ENCODE measurements around the gene RACK1. TPM values are rescaled to one million over a fixed set of nuclear protein-coding genes. Genes with fewer than 3 reads are reported as not detected.

The RACK1 gene
- total RNA-seq, 1 donor from 2014 or later = 1,656 TPM

- TF ChIP-seq CTCF (IDR thresholded peaks at IDR 0.05; ENCODE audit: insufficient read depth, low read depth, low read length) = no peak
- no peak for TF ChIP-seq EZH2 (IDR thresholded peaks at IDR 0.05; ENCODE audit: insufficient read depth, low read length)
- no peak overlapping the region for H3K4me2 ChIP-seq (ENCODE audit: low read length)
- H4K20me1 ChIP-seq (ENCODE audit: insufficient read depth, low read length) = peaks cover 94% of the 10 kb centered on the region
- H3K4me1 Mint-ChIP-seq (ENCODE audit: low read depth, unreplicated experiment) = peaks cover 35% of the 10 kb centered on the region
- peak overlapping the region; percentile 37 for H3K4me3 Mint-ChIP-seq (ENCODE audit: unreplicated experiment)
- H3K36me3 Mint-ChIP-seq (ENCODE audit: low read depth, unreplicated experiment) = peaks cover 12% of the 10 kb centered on the region
- H3K27me3 Mint-ChIP-seq (ENCODE audit: low read depth, unreplicated experiment) = no peaks in the 10 kb centered on the region
- peaks cover 23% of the 10 kb centered on the region for H3K36me3 ChIP-seq (ENCODE audit: insufficient read depth, low read length)
- FAIRE-seq (no peak), DNase-seq (ENCODE audit: low read depth) (no peak)
- no peak overlapping the region for H3K27ac Mint-ChIP-seq (ENCODE audit: unreplicated experiment)
- no peaks in the 10 kb centered on the region for H3K9me3 ChIP-seq (ENCODE audit: insufficient read depth, low read depth, low read length)
- H3K27me3 ChIP-seq (ENCODE audit: insufficient read depth, low read length) = no peaks in the 10 kb centered on the region
- no peaks in the 10 kb centered on the region for H3K9me3 Mint-ChIP-seq (ENCODE audit: unreplicated experiment)
- peaks cover 12% of the 10 kb centered on the region for H3K4me1 ChIP-seq (ENCODE audit: insufficient read depth, low read length)
- H2AFZ ChIP-seq (ENCODE audit: low read depth, low read length) = no peak overlapping the region
- no peak overlapping the region for H3K9ac ChIP-seq (ENCODE audit: low read length)
- no peak overlapping the region for H3K27ac ChIP-seq (ENCODE audit: low read depth, low read length)
- H3K4me3 ChIP-seq (ENCODE audit: insufficient read depth, low read depth, low read length) = no peak overlapping the region
- H3K79me2 ChIP-seq (ENCODE audit: insufficient read depth, low read length) = peaks cover 98% of the 10 kb centered on the region
These were observed 11.6 kb upstream of the RACK1 start for GRCh38 chr5:181255276-181255675.

- H3K4me3 Mint-ChIP-seq (ENCODE audit: unreplicated experiment) = peak overlapping the region; percentile 91
- H3K27me3 Mint-ChIP-seq (ENCODE audit: low read depth, unreplicated experiment) = no peaks in the 10 kb centered on the region
- peaks cover 57% of the 10 kb centered on the region for H4K20me1 ChIP-seq (ENCODE audit: insufficient read depth, low read length)
- peaks cover 16% of the 10 kb centered on the region for H3K4me1 ChIP-seq (ENCODE audit: insufficient read depth, low read length)
- peak overlapping the region; percentile 99 for H3K9ac ChIP-seq (ENCODE audit: low read length)
- no peaks in the 10 kb centered on the region for H3K9me3 Mint-ChIP-seq (ENCODE audit: unreplicated experiment)
- TF ChIP-seq EZH2 (IDR thresholded peaks at IDR 0.05; ENCODE audit: insufficient read depth, low read length) = no peak
- no peak for TF ChIP-seq CTCF (IDR thresholded peaks at IDR 0.05; ENCODE audit: insufficient read depth, low read depth, low read length)
- peak overlapping the region; percentile 97 for H3K4me2 ChIP-seq (ENCODE audit: low read length)
- peak overlapping the region; percentile 28 for H3K27ac ChIP-seq (ENCODE audit: low read depth, low read length)
- H3K9me3 ChIP-seq (ENCODE audit: insufficient read depth, low read depth, low read length) = no peaks in the 10 kb centered on the region
- DNase-seq (ENCODE audit: low read depth) = no peak
- H3K4me1 Mint-ChIP-seq (ENCODE audit: low read depth, unreplicated experiment) = peaks cover 31% of the 10 kb centered on the region
- no peak overlapping the region for H2AFZ ChIP-seq (ENCODE audit: low read depth, low read length)
- H3K36me3 ChIP-seq (ENCODE audit: insufficient read depth, low read length) = peaks cover 9% of the 10 kb centered on the region
- H3K79me2 ChIP-seq (ENCODE audit: insufficient read depth, low read length) = peaks cover 89% of the 10 kb centered on the region
- no peaks in the 10 kb centered on the region for H3K27me3 ChIP-seq (ENCODE audit: insufficient read depth, low read length)
- FAIRE-seq = no peak
- peak overlapping the region; percentile 88 for H3K27ac Mint-ChIP-seq (ENCODE audit: unreplicated experiment)
- H3K36me3 Mint-ChIP-seq (ENCODE audit: low read depth, unreplicated experiment) = peaks cover 12% of the 10 kb centered on the region
- peak overlapping the region; percentile 71 for H3K4me3 ChIP-seq (ENCODE audit: insufficient read depth, low read depth, low read length)
These were observed 4.6 kb upstream of the RACK1 start for GRCh38 chr5:181248277-181248676.

GRCh38 chr5:181246276-181247049 is 2.8 kb upstream of the RACK1 start:
- Mint-ChIP-seq H3K9me3 (ENCODE audit: unreplicated experiment) (no peaks in the 10 kb centered on the region), H3K27me3 (ENCODE audit: low read depth, unreplicated experiment) (no peaks in the 10 kb centered on the region), H3K27ac (ENCODE audit: unreplicated experiment) (peak overlapping the region; percentile 99), H3K36me3 (ENCODE audit: low read depth, unreplicated experiment) (peaks cover 27% of the 10 kb centered on the region), H3K4me3 (ENCODE audit: unreplicated experiment) (peak overlapping the region; percentile 91), H3K4me1 (ENCODE audit: low read depth, unreplicated experiment) (peaks cover 34% of the 10 kb centered on the region)
- no peaks in the 10 kb centered on the region for H3K27me3 ChIP-seq (ENCODE audit: insufficient read depth, low read length)
- H3K4me2 ChIP-seq (ENCODE audit: low read length) = peak overlapping the region; percentile 97
- peaks cover 59% of the 10 kb centered on the region for H4K20me1 ChIP-seq (ENCODE audit: insufficient read depth, low read length)
- peak overlapping the region; percentile 92 for H3K4me3 ChIP-seq (ENCODE audit: insufficient read depth, low read depth, low read length)
- peak overlapping the region; percentile 96 for H3K27ac ChIP-seq (ENCODE audit: low read depth, low read length)
- H3K36me3 ChIP-seq (ENCODE audit: insufficient read depth, low read length) = peaks cover 9% of the 10 kb centered on the region
- H2AFZ ChIP-seq (ENCODE audit: low read depth, low read length) = peak overlapping the region; percentile 82
- DNase-seq (ENCODE audit: low read depth) (peak; percentile 71), FAIRE-seq (no peak)
- no peak for TF ChIP-seq CTCF (IDR thresholded peaks at IDR 0.05; ENCODE audit: insufficient read depth, low read depth, low read length)
- no peak for TF ChIP-seq EZH2 (IDR thresholded peaks at IDR 0.05; ENCODE audit: insufficient read depth, low read length)
- no peaks in the 10 kb centered on the region for H3K9me3 ChIP-seq (ENCODE audit: insufficient read depth, low read depth, low read length)
- peaks cover 90% of the 10 kb centered on the region for H3K79me2 ChIP-seq (ENCODE audit: insufficient read depth, low read length)
- peak overlapping the region; percentile 99 for H3K9ac ChIP-seq (ENCODE audit: low read length)
- H3K4me1 ChIP-seq (ENCODE audit: insufficient read depth, low read length) = peaks cover 23% of the 10 kb centered on the region

Data from astrocyte (in vitro differentiated cells and primary cell).